Activated B cell treated with CpG ODN at 0.5 μM for 24 hours (primary cell): ENCODE measurements around the gene ELP6. TPM values are rescaled to one million over a fixed set of nuclear protein-coding genes. Genes with fewer than 3 reads are reported as not detected.
"Not testable (repeated sequence)": the region's sequence is repeated elsewhere in the genome, so short reads cannot be mapped to it uniquely, and the experiment has no call there.

Experiments used
- ATAC-seq: fragments of 200-7000 bp; cut with Tn5 transposase; one replicate; pipeline ENCODE4 v1.10.0; 2021; ENCODE audit warnings: low read depth, mild to moderate bottlenecking, moderate library complexity
- CTCF ChIA-PET: fragments of 350-600 bp; sonication (Branson Sonifier 250); formaldehyde crosslinking; loops from one replicate; lab custom pipeline; 2021; ENCODE audit warnings: antibody characterized with exemption; lab: Charles Lee
- POLR2A ChIA-PET: fragments of 350-600 bp; sonication (Branson Sonifier 250); formaldehyde crosslinking; loops from one replicate; lab custom pipeline; 2021; ENCODE audit warnings: antibody characterized with exemption; lab: Charles Lee
- DNase-seq: peaks from one replicate; pipeline ENCODE4 v3.0.0; 2022
- H3K27ac Mint-ChIP-seq: one replicate; pipeline ENCODE4 v1.8.0; 2020; ENCODE audit warnings: mixed read lengths
- H3K27me3 Mint-ChIP-seq: one replicate; pipeline ENCODE4 v1.8.0; 2021; ENCODE audit warnings: mixed read lengths
- H3K36me3 Mint-ChIP-seq: one replicate; pipeline ENCODE4 v1.8.0; 2021; ENCODE audit warnings: low read depth, mixed read lengths
- H3K4me1 Mint-ChIP-seq: one replicate; pipeline ENCODE4 v1.8.0; 2021; ENCODE audit warnings: mixed read lengths
- H3K4me3 Mint-ChIP-seq: one replicate; pipeline ENCODE4 v1.8.0; 2020; ENCODE audit warnings: mild to moderate bottlenecking, mixed read lengths
- H3K9me3 Mint-ChIP-seq: one replicate; pipeline ENCODE4 v1.8.0; 2020; ENCODE audit warnings: mixed read lengths
- intact Hi-C: fragments of 100-400 bp; cut with micrococcal nuclease; formaldehyde crosslinking; loops from one replicate; pipeline ENCODE4 v1.15.1; 2024
- total RNA-seq: library from RNA; stranded (reverse); gene quantifications from 2 replicates; pipeline ENCODE4 v1.2.3, GENCODE V29; 2022
- TF ChIP-seq, protein P1 (sequence below): fragments of 200-600 bp; IDR thresholded peaks from one replicate; pipeline ENCODE4 v1.8.0; 2022; ENCODE audit warnings: antibody characterized with exemption, mild to moderate bottlenecking

ELP6 gene
- total RNA-seq, 1 donor from 2014 or later = 45.4 TPM

DNA sequence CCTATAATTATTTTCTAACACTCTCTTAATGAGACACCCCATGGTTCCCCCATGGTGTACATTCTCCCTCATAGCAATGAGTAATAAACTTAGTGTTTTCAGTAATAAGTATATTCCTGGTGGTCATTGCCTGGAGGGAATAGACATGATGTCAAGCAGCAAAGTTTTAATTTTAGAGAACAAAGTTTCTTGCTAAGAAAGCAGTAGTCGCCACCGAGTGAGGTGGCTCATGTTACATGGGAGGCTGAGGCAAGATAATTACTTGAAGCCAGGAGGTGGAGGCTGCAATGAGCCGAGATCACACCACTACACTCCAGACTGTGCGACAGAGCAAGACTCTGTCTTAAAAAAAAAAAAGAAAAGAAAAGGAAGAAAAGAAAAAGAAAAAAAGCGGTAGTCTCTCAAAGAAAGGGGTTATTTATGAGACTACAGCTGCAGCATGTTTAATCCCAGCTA lies 2.4 kb upstream of the ELP6 start:
- H3K27me3 Mint-ChIP-seq = no peaks in the 10 kb centered on the region
- peaks cover 18% of the 10 kb centered on the region for H3K4me1 Mint-ChIP-seq
- DNase-seq = no peak
- no peak overlapping the region for H3K4me3 Mint-ChIP-seq
- no peaks in the 10 kb centered on the region for H3K9me3 Mint-ChIP-seq
- POLR2A ChIA-PET = interaction anchor here (1.0 kb wide), 1 partner anchor 39 kb away, joined by 3 read pairs; no protein-coding TSS in a partner anchor
- intact Hi-C loops = loop anchor here (10.0 kb wide), 1 partner anchor 541 kb away; the partner anchor contains the start of genes CCDC12 and NBEAL2
- H3K36me3 Mint-ChIP-seq = peaks cover 9% of the 10 kb centered on the region
- no peak for ATAC-seq
- CTCF ChIA-PET = interaction anchor here (1.6 kb wide), 1 partner anchor 95 kb away, joined by 7 read pairs; no protein-coding TSS in a partner anchor
- TF ChIP-seq, protein P1, sequence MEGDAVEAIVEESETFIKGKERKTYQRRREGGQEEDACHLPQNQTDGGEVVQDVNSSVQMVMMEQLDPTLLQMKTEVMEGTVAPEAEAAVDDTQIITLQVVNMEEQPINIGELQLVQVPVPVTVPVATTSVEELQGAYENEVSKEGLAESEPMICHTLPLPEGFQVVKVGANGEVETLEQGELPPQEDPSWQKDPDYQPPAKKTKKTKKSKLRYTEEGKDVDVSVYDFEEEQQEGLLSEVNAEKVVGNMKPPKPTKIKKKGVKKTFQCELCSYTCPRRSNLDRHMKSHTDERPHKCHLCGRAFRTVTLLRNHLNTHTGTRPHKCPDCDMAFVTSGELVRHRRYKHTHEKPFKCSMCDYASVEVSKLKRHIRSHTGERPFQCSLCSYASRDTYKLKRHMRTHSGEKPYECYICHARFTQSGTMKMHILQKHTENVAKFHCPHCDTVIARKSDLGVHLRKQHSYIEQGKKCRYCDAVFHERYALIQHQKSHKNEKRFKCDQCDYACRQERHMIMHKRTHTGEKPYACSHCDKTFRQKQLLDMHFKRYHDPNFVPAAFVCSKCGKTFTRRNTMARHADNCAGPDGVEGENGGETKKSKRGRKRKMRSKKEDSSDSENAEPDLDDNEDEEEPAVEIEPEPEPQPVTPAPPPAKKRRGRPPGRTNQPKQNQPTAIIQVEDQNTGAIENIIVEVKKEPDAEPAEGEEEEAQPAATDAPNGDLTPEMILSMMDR = no peak
- no peak overlapping the region for H3K27ac Mint-ChIP-seq

DNA sequence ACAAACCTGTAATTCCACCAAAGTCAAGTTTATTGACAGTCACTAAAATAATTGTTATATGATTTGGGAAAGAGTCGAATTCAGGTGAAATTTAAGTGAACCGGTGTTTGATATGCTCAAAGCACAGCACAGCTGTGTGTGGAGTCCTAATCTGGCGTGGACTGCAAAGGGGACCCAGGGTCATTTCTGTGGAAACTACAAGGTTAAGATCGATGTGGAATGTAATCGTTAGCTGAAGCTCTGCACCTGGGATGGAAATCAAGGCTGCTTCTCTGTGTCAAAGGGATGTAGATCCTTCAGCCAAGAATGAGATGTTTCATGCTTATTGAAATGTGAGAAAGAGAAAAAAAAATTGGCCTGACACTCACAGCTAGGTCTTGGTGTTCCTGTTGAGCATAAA lies 1.6 kb upstream of the ELP6 start:
- no peaks in the 10 kb centered on the region for H3K27me3 Mint-ChIP-seq
- H3K4me1 Mint-ChIP-seq = peaks cover 18% of the 10 kb centered on the region
- H3K4me3 Mint-ChIP-seq = peak overlapping the region; percentile 55
- no peaks in the 10 kb centered on the region for H3K9me3 Mint-ChIP-seq
- peak overlapping the region; percentile 57 for H3K27ac Mint-ChIP-seq
- TF ChIP-seq, protein P1 = no peak
- ChIA-PET CTCF (interaction anchor here (1.6 kb wide), 1 partner anchor 94 kb away, joined by 7 read pairs; no protein-coding TSS in a partner anchor), POLR2A (interaction anchor here (0.7 kb wide), 2 partner anchors 266 to 499 kb away, joined by 3 read pairs; no protein-coding TSS in a partner anchor)
- H3K36me3 Mint-ChIP-seq = peaks cover 13% of the 10 kb centered on the region
- ATAC-seq = no peak
- intact Hi-C loops = loop anchor here (10.0 kb wide), 1 partner anchor 540 kb away; the partner anchor contains the start of genes CCDC12 and NBEAL2
- DNase-seq = no peak

DNA sequence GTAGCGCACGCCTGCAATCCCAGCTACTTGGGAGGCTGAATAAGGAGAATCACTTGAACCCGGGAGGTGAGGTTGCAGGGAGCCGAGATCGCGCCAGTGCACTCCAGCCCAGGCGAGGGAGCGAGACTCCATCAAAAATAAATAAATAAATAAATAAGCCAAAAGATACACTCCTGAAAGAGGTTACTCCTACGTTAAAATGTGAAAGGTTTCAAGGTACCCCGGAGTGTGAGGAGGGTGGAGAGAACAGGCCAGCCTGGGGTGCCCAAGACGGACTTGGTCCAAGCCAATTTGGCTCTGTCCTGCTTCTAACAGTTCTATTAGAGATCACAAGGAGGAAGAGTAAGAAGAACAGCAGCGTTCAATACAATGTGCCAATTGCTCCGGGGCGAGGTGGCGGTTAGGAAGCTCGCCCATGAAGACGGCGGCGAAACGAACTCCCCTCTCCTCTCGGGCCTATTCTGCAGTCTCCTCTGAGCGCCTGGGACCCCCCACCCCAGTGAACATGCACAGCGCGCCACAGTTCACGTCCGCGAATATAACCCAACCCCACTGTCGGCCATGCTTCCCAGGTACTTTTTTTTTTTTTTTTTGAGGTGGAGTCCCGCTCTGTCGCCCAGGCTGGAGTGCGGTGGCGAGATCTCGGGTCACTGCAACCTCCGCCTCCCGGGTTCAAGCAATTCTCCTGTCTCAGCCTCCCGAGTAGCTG lies 942 bp downstream of the ELP6 start:
- no peaks in the 10 kb centered on the region for H3K27me3 Mint-ChIP-seq
- peaks cover 34% of the 10 kb centered on the region for H3K36me3 Mint-ChIP-seq
- peaks cover 18% of the 10 kb centered on the region for H3K4me1 Mint-ChIP-seq
- peak; percentile 3 for ATAC-seq
- ChIA-PET CTCF (interaction anchor here (0.9 to 1.6 kb wide), 2 partner anchors 36 to 91 kb away, joined by 4 to 8 read pairs; no protein-coding TSS in a partner anchor), POLR2A (interaction anchor here (0.6 to 2.3 kb wide), 7 partner anchors 21 to 269 kb away, joined by 3 to 8 read pairs (median 5); partner anchors contain the start of genes PTPN23 and SMARCC1)
- TF ChIP-seq, protein P1 = no peak
- peak overlapping the region; percentile 98 for H3K4me3 Mint-ChIP-seq
- intact Hi-C loops = loop anchor here (1.0 to 10.0 kb wide), 8 partner anchors 37 to 928 kb away; partner anchors contain the start of genes CCDC12, CCDC51, DHX30 and NBEAL2
- H3K9me3 Mint-ChIP-seq = no peaks in the 10 kb centered on the region
- no peak for DNase-seq
- H3K27ac Mint-ChIP-seq = peak overlapping the region; percentile 99

DNA sequence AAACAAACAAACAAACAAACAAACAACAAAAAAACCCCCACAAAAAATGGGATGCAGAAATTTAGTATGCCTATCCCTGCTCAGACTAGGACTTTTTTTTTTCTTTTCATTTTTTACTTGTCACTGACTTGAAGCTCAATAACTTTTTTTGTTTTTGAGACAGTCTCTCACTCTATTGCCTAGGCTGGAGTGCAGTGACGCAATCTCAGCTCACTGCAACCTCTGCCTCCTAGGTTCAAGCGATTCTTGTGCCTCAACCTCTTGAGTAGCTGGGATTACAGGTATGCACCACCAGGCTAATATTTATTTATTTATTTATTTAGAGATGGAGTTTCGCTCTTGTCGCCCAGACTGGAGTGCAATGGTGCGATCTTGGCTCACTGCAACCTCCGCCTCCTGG lies 8.2 kb downstream of the ELP6 start:
- H3K27me3 Mint-ChIP-seq, H3K27ac Mint-ChIP-seq, intact Hi-C loops, H3K4me3 Mint-ChIP-seq, ATAC-seq, DNase-seq, POLR2A ChIA-PET, CTCF ChIA-PET, H3K9me3 Mint-ChIP-seq, H3K4me1 Mint-ChIP-seq: not testable (repeated sequence)
- H3K36me3 Mint-ChIP-seq = peaks cover 66% of the 10 kb centered on the region

DNA sequence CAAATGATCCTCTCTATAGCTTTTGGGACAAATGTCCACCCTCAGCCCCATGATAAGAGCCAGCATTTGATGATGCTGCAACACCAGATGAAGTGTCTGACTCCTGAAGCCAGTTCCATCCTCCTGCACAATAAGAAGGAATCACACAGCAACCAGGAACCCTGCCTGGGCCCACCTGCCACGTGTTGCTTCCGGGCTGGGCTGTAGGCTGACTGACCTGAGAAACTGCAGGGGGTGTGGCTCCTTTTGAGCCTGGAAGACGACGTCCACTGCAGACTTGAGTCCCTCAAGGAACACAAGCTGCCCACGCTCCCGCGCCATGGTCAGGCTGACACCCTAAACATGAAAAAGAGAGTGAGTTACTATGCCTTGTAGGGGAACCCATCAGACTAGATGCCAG lies 9.4 kb downstream of the ELP6 start:
- Mint-ChIP-seq H3K36me3 (peaks cover 67% of the 10 kb centered on the region), H3K4me1 (no peaks in the 10 kb centered on the region), H3K9me3 (no peaks in the 10 kb centered on the region), H3K27ac (no peak overlapping the region), H3K27me3 (no peaks in the 10 kb centered on the region), H3K4me3 (no peak overlapping the region)
- ChIA-PET POLR2A (no interaction called here), CTCF (no interaction called here)
- no peak for ATAC-seq
- TF ChIP-seq, protein P1 = no peak
- DNase-seq = no peak
- intact Hi-C loops = no loop called here
